ENCODE data around the gene UPK1B. TPM values are rescaled to one million over a fixed set of nuclear protein-coding genes. Genes with fewer than 3 reads are reported as not detected.

Gene UPK1B
- polyA plus RNA-seq, 2 of the 4 experiments (the other 2 are of a cell fraction): 7.1 to 36.7 TPM

- TF ChIP-seq FOSB (CRISPR knock-in tag; IDR thresholded peaks at IDR 0.05) (no peak), EP300 (IDR thresholded peaks at IDR 0.05) (no peak), HDAC2 (IDR thresholded peaks at IDR 0.05) (no peak), PHF8 (IDR thresholded peaks at IDR 0.05; ENCODE audit: borderline replicate concordance, low read depth) (no peak)
- Histone ChIP-seq H3K4me2 (peak overlapping the region; percentile 92), H3K4me3 (peak overlapping the region; percentile 80; the same call in 2 of the 3 replicates), H3K9me3 (no peaks in the 10 kb centered on the region), H3K27ac (peak overlapping the region; percentile 12 to 54; a peak in 5 of 6 replicates), H3K4me1 (peaks cover 66% of the 10 kb centered on the region)
- DNase-seq (ENCODE audit: low read depth in 1 of 2, low spot score in 1 of 2): no peak
- 89% methylated on average over 7 of the region's 7 CpGs for WGBS (ENCODE audit: missing lambda C conversion rate)
- FAIRE-seq: no peak
- CTCF ChIA-PET: interaction anchor here (0.6 to 1.6 kb wide), 4 partner anchors 12 to 352 kb away, joined by 3 to 5 read pairs (median 5); partner anchors contain the start of gene TEX55
- no peak for ATAC-seq
- POLR2A ChIA-PET: no interaction called here
These were observed 63.4 kb downstream of the UPK1B start for GRCh38 chr3:119236756-119237155.

DNA sequence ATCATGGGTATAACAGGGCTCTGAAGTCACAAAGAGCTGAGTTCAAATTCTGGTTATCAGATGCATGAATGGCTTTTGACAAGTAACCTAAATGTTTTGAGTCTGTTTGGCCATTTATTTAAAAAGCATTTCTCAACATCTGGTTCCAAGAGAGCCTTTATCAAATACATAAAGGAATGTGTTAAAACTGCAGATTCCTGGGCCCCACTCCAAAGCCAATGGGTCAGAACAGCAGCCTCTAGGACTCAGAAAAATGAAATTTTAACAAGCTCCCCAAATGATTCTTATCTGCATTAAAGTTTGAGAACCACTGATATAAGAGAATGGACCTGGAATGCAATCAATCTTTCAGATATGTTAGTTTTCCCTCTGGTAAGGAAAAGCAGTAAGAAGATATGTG is 63.9 kb downstream of the UPK1B start:
- TF ChIP-seq RAD21 (conservative IDR thresholded peaks at IDR 0.05 in 1 of 2, IDR thresholded peaks at IDR 0.05 in 1 of 2): no peak
- TF ChIP-seq CBX8 (IDR thresholded peaks at IDR 0.05): no peak
- TF ChIP-seq FOSL2 (IDR thresholded peaks at IDR 0.05): no peak
- TF ChIP-seq FOSL2 (CRISPR knock-in tag; IDR thresholded peaks at IDR 0.05): no peak
- no peak for TF ChIP-seq CEBPB (IDR thresholded peaks at IDR 0.05)
- no peak for TF ChIP-seq JUN (IDR thresholded peaks at IDR 0.05)
- TF ChIP-seq POLR2A (IDR thresholded peaks at IDR 0.05; ENCODE audit: low read length): no peak
- TF ChIP-seq HEYL (CRISPR knock-in tag; IDR thresholded peaks at IDR 0.05): no peak
- TF ChIP-seq, protein P1, sequence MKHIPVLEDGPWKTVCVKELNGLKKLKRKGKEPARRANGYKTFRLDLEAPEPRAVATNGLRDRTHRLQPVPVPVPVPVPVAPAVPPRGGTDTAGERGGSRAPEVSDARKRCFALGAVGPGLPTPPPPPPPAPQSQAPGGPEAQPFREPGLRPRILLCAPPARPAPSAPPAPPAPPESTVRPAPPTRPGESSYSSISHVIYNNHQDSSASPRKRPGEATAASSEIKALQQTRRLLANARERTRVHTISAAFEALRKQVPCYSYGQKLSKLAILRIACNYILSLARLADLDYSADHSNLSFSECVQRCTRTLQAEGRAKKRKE (CRISPR knock-in tag; IDR thresholded peaks at IDR 0.05; ENCODE audit: low read depth): no peak
- no peak for TF ChIP-seq ZFP36 (IDR thresholded peaks at IDR 0.05; ENCODE audit: borderline replicate concordance, partially characterized antibody)
- TF ChIP-seq E2F6 (IDR thresholded peaks at IDR 0.05; ENCODE audit: borderline replicate concordance, low read depth): no peak
- no peak for TF ChIP-seq SREBF2 (IDR thresholded peaks at IDR 0.05)
- Histone ChIP-seq H3K4me1 (peaks cover 62% of the 10 kb centered on the region), H3K4me2 (peak overlapping the region; percentile 92), H3K4me3 (peak overlapping the region; percentile 80; the same call in 1 of the 3 replicates), H3K9me3 (no peaks in the 10 kb centered on the region), H3K27ac (peak overlapping the region; percentile 54 to 92; a peak in 4 of 6 replicates)
- ChIA-PET CTCF (interaction anchor here (0.6 to 1.6 kb wide), 4 partner anchors 49 to 355 kb away, joined by 3 to 5 read pairs (median 5); partner anchors contain the start of gene TEX55), POLR2A (no interaction called here)
- ATAC-seq (no peak), DNase-seq (ENCODE audit: low read depth in 1 of 2, low spot score in 1 of 2) (no peak), FAIRE-seq (no peak)

DNA sequence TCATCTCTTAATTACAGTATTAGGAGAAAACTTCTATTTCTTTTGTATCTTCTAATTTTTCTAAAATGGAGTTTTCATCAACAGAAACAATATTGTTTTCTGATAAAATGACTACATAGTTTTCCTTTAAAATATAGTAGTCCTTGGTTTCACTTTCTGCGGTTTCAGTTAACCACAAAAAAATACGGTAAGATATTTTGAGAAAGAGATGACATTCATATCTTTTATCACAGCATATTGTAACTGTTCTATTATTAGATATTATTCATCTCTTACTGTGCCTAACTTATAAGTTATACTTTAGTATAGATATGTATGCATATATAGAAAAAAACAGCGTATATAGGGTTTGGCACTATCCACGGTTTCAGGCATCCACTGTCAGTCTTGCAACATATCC is 65.0 kb downstream of the UPK1B start:
- POLR2A ChIA-PET: no interaction called here
- TF ChIP-seq HES2 (IDR thresholded peaks at IDR 0.05) (no peak), NR3C1 (IDR thresholded peaks at IDR 0.05) (no peak), GATA3 (IDR thresholded peaks at IDR 0.05; ENCODE audit: borderline replicate concordance) (no peak), FOSB (CRISPR knock-in tag; IDR thresholded peaks at IDR 0.05) (no peak), BHLHE40 (IDR thresholded peaks at IDR 0.05; ENCODE audit: low read depth, low read length) (no peak), ESRRA (IDR thresholded peaks at IDR 0.05; ENCODE audit: borderline replicate concordance, low read length) (no peak), CEBPB (IDR thresholded peaks at IDR 0.05) (no peak; a peak in 1 of 4 replicates), PHF8 (IDR thresholded peaks at IDR 0.05; ENCODE audit: borderline replicate concordance, low read depth) (no peak), EHMT2 (IDR thresholded peaks at IDR 0.05; ENCODE audit: low read depth) (no peak), JUN (IDR thresholded peaks at IDR 0.05) (no peak)
- no peak for DNase-seq (ENCODE audit: low read depth in 1 of 2, low spot score in 1 of 2)
- WGBS (ENCODE audit: missing lambda C conversion rate): 17% methylated on average over 4 of the region's 4 CpGs
- no peak for ATAC-seq
- H3K9me3 ChIP-seq: no peaks in the 10 kb centered on the region
- peak overlapping the region; percentile 92 to 99 for H3K27ac ChIP-seq
- CTCF ChIA-PET: interaction anchor here (1.4 to 4.0 kb wide), 3 partner anchors 94 to 356 kb away, joined by 3 to 60 read pairs (median 5); partner anchors contain the start of gene TEX55
- H3K4me2 ChIP-seq: peak overlapping the region; percentile 92
- no peak for FAIRE-seq
- peaks cover 57% of the 10 kb centered on the region for H3K4me1 ChIP-seq
- H3K4me3 ChIP-seq: peak overlapping the region; percentile 80
